ENCODE results near the gene HORMAD2.

HORMAD2 gene

DNA sequence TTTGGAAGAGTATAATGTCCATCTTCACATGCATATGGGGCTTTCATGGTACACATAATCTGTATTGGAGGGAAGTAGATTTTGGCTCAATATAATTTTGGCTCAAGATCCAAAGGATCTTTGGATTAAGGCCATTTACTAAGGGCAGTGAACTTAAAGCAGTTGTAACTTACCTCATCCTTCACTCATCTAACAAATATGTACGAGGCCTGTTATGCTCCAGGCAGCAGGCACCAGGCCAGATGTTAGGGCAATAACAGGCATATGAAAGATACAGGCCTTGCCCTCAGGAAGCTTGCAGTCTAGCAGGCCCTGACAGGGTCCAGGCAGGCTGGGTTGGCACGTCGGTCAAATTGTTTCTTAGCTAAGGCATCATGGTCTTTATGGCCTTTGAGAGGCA, 121.7 kb downstream of the HORMAD2 start:
- TF ChIP-seq TEAD4 (IDR thresholded peaks at IDR 0.05) (peak; percentile 70), EGR1 (IDR thresholded peaks at IDR 0.05) (no peak), FOXM1 (IDR thresholded peaks at IDR 0.05; ENCODE audit: borderline replicate concordance, low read depth) (no peak; the same call in 1 of the 2 replicates), RAD21 (IDR thresholded peaks at IDR 0.05; ENCODE audit: low read depth) (no peak), CEBPB (IDR thresholded peaks at IDR 0.05) (no peak), EP300 (IDR thresholded peaks at IDR 0.05; ENCODE audit: borderline replicate concordance) (peak; percentile 76), TCF12 (IDR thresholded peaks at IDR 0.05; ENCODE audit: low read depth) (no peak), ZBTB7A (IDR thresholded peaks at IDR 0.05; ENCODE audit: low read depth) (no peak), TAF1 (IDR thresholded peaks at IDR 0.05; ENCODE audit: low read depth) (no peak), NFIC (IDR thresholded peaks at IDR 0.05) (peak; percentile 88), CREB1 (IDR thresholded peaks at IDR 0.05; ENCODE audit: low read depth) (no peak), YY1 (IDR thresholded peaks at IDR 0.05; ENCODE audit: low read depth) (no peak)
- TF ChIP-seq, protein P1, sequence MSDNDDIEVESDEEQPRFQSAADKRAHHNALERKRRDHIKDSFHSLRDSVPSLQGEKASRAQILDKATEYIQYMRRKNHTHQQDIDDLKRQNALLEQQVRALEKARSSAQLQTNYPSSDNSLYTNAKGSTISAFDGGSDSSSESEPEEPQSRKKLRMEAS (IDR thresholded peaks at IDR 0.05), result no peak
- TF ChIP-seq, protein P2, sequence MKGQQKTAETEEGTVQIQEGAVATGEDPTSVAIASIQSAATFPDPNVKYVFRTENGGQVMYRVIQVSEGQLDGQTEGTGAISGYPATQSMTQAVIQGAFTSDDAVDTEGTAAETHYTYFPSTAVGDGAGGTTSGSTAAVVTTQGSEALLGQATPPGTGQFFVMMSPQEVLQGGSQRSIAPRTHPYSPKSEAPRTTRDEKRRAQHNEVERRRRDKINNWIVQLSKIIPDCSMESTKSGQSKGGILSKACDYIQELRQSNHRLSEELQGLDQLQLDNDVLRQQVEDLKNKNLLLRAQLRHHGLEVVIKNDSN (IDR thresholded peaks at IDR 0.05), result 0 out of 2 replicates have a peak, but pooled peaks have one; percentile 48
- TF ChIP-seq, protein P3, sequence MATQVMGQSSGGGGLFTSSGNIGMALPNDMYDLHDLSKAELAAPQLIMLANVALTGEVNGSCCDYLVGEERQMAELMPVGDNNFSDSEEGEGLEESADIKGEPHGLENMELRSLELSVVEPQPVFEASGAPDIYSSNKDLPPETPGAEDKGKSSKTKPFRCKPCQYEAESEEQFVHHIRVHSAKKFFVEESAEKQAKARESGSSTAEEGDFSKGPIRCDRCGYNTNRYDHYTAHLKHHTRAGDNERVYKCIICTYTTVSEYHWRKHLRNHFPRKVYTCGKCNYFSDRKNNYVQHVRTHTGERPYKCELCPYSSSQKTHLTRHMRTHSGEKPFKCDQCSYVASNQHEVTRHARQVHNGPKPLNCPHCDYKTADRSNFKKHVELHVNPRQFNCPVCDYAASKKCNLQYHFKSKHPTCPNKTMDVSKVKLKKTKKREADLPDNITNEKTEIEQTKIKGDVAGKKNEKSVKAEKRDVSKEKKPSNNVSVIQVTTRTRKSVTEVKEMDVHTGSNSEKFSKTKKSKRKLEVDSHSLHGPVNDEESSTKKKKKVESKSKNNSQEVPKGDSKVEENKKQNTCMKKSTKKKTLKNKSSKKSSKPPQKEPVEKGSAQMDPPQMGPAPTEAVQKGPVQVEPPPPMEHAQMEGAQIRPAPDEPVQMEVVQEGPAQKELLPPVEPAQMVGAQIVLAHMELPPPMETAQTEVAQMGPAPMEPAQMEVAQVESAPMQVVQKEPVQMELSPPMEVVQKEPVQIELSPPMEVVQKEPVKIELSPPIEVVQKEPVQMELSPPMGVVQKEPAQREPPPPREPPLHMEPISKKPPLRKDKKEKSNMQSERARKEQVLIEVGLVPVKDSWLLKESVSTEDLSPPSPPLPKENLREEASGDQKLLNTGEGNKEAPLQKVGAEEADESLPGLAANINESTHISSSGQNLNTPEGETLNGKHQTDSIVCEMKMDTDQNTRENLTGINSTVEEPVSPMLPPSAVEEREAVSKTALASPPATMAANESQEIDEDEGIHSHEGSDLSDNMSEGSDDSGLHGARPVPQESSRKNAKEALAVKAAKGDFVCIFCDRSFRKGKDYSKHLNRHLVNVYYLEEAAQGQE (IDR thresholded peaks at IDR 0.05; ENCODE audit: low read depth), result no peak

DNA sequence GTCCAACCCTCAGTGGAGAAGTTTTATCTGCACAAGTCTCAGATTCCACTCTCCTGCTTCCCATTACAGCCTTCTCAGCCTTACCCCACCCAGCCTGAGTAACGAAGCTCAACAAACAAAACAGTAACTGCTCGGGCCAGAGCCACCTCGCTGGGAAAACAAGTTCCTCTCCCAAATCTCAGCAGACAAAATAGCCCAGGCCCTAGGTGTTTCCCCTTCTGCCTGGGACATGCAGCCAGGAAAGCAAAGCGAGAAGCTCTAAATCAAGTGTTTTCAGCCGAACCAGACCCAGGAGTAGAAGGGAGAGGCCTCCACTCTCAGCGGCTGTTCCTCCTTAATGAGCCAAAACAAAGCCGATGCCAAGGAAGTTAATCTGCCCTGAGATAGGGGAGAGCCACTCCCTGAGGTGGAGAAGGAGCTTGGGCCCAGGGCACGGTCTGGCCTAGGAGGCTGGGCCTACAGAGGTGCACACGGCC, 122.3 kb downstream of the HORMAD2 start:
- TF ChIP-seq CEBPB (IDR thresholded peaks at IDR 0.05) (no peak), TCF12 (IDR thresholded peaks at IDR 0.05; ENCODE audit: low read depth) (no peak), ZBTB7A (IDR thresholded peaks at IDR 0.05; ENCODE audit: low read depth) (no peak), RAD21 (IDR thresholded peaks at IDR 0.05; ENCODE audit: low read depth) (no peak)
- TF ChIP-seq, protein P2 (IDR thresholded peaks at IDR 0.05), result no peak
- TF ChIP-seq, protein P3 (IDR thresholded peaks at IDR 0.05; ENCODE audit: low read depth), result no peak

DNA sequence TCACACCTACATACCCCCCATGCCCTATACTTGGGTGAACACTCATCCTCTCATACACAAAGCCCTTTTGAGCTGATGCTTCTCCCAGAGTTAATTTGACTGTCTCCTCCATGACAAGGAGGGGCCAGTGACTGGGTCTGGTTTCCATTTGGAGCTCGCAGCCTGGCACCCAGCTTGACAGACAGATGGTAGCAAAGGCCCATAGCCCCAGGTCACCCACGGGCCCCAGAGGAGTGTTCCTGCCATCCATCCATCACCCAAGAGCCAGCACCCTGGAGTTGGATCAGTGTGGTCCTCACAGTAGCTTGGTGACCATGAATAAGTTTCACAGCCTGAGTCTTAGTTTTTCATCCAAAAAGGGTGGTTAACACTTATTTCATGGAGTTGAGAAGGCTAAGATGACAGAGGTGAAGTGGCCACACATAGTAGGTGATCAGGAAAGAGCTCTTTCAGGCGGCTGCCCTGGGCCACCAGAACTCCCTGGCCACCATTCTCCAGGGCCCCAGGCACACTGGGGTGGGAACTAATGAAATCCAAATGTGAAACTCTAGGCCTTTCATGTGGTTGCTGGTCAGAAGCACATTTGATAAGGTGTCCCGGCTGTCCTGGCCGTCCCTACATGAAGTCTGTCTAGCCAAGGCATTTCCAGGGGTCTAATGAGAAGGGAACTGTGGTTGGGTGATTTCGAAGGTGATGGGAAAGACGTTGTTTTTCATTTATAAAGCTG, 123.9 kb downstream of the HORMAD2 start:
- TF ChIP-seq CREB1 (IDR thresholded peaks at IDR 0.05; ENCODE audit: low read depth) (no peak), CEBPB (IDR thresholded peaks at IDR 0.05) (no peak), EGR1 (IDR thresholded peaks at IDR 0.05) (no peak), TCF12 (IDR thresholded peaks at IDR 0.05; ENCODE audit: low read depth) (no peak)
- TF ChIP-seq, protein P1 (IDR thresholded peaks at IDR 0.05), result no peak
- TF ChIP-seq, protein P3 (IDR thresholded peaks at IDR 0.05; ENCODE audit: low read depth), result no peak

DNA sequence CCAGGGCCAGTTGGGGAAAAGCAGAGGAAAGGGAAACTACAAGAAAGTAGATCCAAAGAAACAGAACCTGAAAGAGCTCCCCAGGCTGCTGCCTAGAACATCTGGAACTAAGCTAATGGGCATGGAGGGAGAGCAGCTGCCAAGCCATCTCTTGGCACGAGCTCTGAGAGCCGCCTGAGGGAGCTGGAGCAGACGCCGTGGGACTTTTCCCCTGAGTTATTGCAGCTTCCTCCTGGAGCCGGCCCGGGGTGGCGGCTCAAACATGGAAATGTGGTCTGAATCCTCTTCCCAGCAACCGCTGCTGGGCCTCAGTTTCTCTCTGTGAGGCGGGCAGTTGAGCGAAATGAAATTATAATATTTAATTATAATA, 124.5 kb downstream of the HORMAD2 start:
- TF ChIP-seq, protein P1 (IDR thresholded peaks at IDR 0.05), result no peak
- TF ChIP-seq TEAD4 (IDR thresholded peaks at IDR 0.05), result no peak
- no peak for TF ChIP-seq TCF12 (IDR thresholded peaks at IDR 0.05; ENCODE audit: low read depth)
- no peak for TF ChIP-seq ZBTB7A (IDR thresholded peaks at IDR 0.05; ENCODE audit: low read depth)
- no peak for TF ChIP-seq NFIC (IDR thresholded peaks at IDR 0.05)
- no peak for TF ChIP-seq RAD21 (IDR thresholded peaks at IDR 0.05; ENCODE audit: low read depth)
- no peak for TF ChIP-seq YY1 (IDR thresholded peaks at IDR 0.05; ENCODE audit: low read depth)
- TF ChIP-seq EP300 (IDR thresholded peaks at IDR 0.05; ENCODE audit: borderline replicate concordance), result no peak
- no peak for TF ChIP-seq EGR1 (IDR thresholded peaks at IDR 0.05)
- TF ChIP-seq, protein P2 (IDR thresholded peaks at IDR 0.05), result no peak
- TF ChIP-seq, protein P3 (IDR thresholded peaks at IDR 0.05; ENCODE audit: low read depth), result no peak
- TF ChIP-seq CREB1 (IDR thresholded peaks at IDR 0.05; ENCODE audit: low read depth), result no peak
- TF ChIP-seq CEBPB (IDR thresholded peaks at IDR 0.05), result no peak
- TF ChIP-seq TAF1 (IDR thresholded peaks at IDR 0.05; ENCODE audit: low read depth), result no peak
